H1 (cell line): ENCODE results near the gene P2RX7. TPM values are rescaled to one million over a fixed set of nuclear protein-coding genes. Genes with fewer than 3 reads are reported as not detected.
A peak's percentile ranks its signal among the peaks of the same experiment; 100 is the strongest.

Source experiments
- CTCF ChIA-PET: fragments of 300-600 bp; sonication (Branson Sonifier 250); formaldehyde crosslinking; loops from one replicate; lab custom pipeline; 2021; ENCODE audit not compliant: partially characterized antibody; lab: Charles Lee
- POLR2A ChIA-PET: fragments of 300-600 bp; sonication (Branson Sonifier 250); formaldehyde crosslinking; loops from one replicate; lab custom pipeline; 2021; ENCODE audit warnings: inconsistent platforms; ENCODE audit not compliant: partially characterized antibody; lab: Charles Lee
- DNase-seq, 2 experiments: peaks; one replicate each; pipeline versions ENCODE4 v3.0.0 to v3.0.0-alpha.2; 2010 to 2022; ENCODE audit warnings: low spot score in 2 of 2, low read depth in 1 of 2, mixed read lengths in 1 of 2
- FAIRE-seq: peaks from 2 replicates; lab custom pipeline; 2011; peaks lifted over from hg19 to GRCh38; lab: Jason Lieb, UNC
- H2AFZ ChIP-seq: 2 replicates; pipeline ENCODE4 v1.8.1; 2012; ENCODE audit warnings: low read length, inconsistent platforms
- H2AK5ac ChIP-seq: 2 replicates; pipeline ENCODE4 v1.6.1; 2013; ENCODE audit warnings: low read depth, low read length
- H2BK120ac ChIP-seq: replicated peaks from 2 replicates; pipeline ENCODE3; 2013; ENCODE audit warnings: low read depth, low read length, inconsistent platforms
- H2BK12ac ChIP-seq: 2 replicates; pipeline ENCODE4 v1.6.1; 2013; ENCODE audit warnings: low read depth, low read length
- H2BK15ac ChIP-seq: 2 replicates; pipeline ENCODE4 v1.6.1; 2013; ENCODE audit warnings: low read length
- H2BK20ac ChIP-seq: 2 replicates; pipeline ENCODE4 v1.6.1; 2013; ENCODE audit warnings: low read length
- H2BK5ac ChIP-seq: 2 replicates; pipeline ENCODE4 v1.6.1; 2013; ENCODE audit warnings: low read depth, low read length
- H3K14ac ChIP-seq: 2 replicates; pipeline ENCODE4 v1.6.1; 2013; ENCODE audit warnings: inconsistent platforms; ENCODE audit not compliant: insufficient read length
- H3K18ac ChIP-seq: 2 replicates; pipeline ENCODE4 v1.6.1; 2013; ENCODE audit warnings: low read length; ENCODE audit errors: extremely low read depth
- H3K23ac ChIP-seq: 2 replicates; pipeline ENCODE4 v1.6.1; 2013; ENCODE audit warnings: inconsistent platforms; ENCODE audit not compliant: insufficient read length
- H3K23me2 ChIP-seq: 2 replicates; pipeline ENCODE4 v1.6.1; 2013; ENCODE audit warnings: low read depth, low read length
- H3K27ac ChIP-seq: 2 replicates; pipeline ENCODE4 v1.6.1; 2011; ENCODE audit warnings: low read depth, low read length, inconsistent platforms
- H3K27me3 ChIP-seq, 4 experiments: replicated peaks in 1 of 4; 1 replicate in 1 of 4; 2 replicates in 3 of 4; pipeline versions ENCODE4 v1.6.1 to v1.8.1; 2011 to 2013; ENCODE audit warnings: low read length in 3 of 4, mild to moderate bottlenecking in 3 of 4, inconsistent platforms in 2 of 4, mixed read lengths in 2 of 4, moderate library complexity in 1 of 4; ENCODE audit not compliant: control insufficient read depth in 3 of 4, insufficient read depth in 3 of 4; ENCODE audit errors: extremely low read depth in 1 of 4
- H3K36me3 ChIP-seq, 4 experiments: 2 replicates each; pipeline versions ENCODE4 v1.6.1 to v1.8.1; 2011 to 2013; ENCODE audit warnings: mild to moderate bottlenecking in 4 of 4, low read length in 3 of 4, moderate library complexity in 2 of 4, control low read depth in 1 of 4, inconsistent platforms in 1 of 4; ENCODE audit not compliant: insufficient read depth in 4 of 4, control insufficient read depth in 2 of 4
- H3K4ac ChIP-seq: replicated peaks from 2 replicates; pipeline ENCODE3; 2013; ENCODE audit warnings: low read length, low read depth, mixed read lengths, inconsistent platforms; ENCODE audit not compliant: insufficient read length
- H3K4me1 ChIP-seq, 4 experiments: replicated peaks in 1 of 4; 1 replicate in 1 of 4; 2 replicates in 3 of 4; pipeline versions ENCODE4 v1.6.1 to v1.8.1; 2011 to 2013; ENCODE audit warnings: low read length in 3 of 4, inconsistent platforms in 2 of 4, mixed read lengths in 1 of 4; ENCODE audit not compliant: insufficient read depth in 4 of 4, control insufficient read depth in 3 of 4
- H3K4me2 ChIP-seq, 2 experiments: 2 replicates each; pipeline versions ENCODE4 v1.6.1 to v1.8.1; 2011 to 2013; ENCODE audit warnings: low read depth in 2 of 2, low read length in 2 of 2, control low read depth in 1 of 2, inconsistent platforms in 1 of 2, mild to moderate bottlenecking in 1 of 2; ENCODE audit not compliant: insufficient read depth in 1 of 2
- H3K4me3 ChIP-seq, 4 experiments: fragments of 200-600, 300-600 bp in 1 of 4; sonication (generic), shearing (Covaris generic), sonication (Bioruptor Twin) in 1 of 4; 2 replicates each; pipeline versions ENCODE4 v1.5.1 to v1.8.1; 2011 to 2016; ENCODE audit warnings: low read length in 4 of 4, low read depth in 3 of 4, control low read depth in 2 of 4, inconsistent platforms in 2 of 4, mild to moderate bottlenecking in 2 of 4, mixed read lengths in 1 of 4, moderate library complexity in 1 of 4; ENCODE audit not compliant: insufficient read depth in 2 of 4; ENCODE audit errors: extremely low read depth in 1 of 4
- H3K56ac ChIP-seq: replicated peaks from 2 replicates; pipeline ENCODE3; 2013; ENCODE audit warnings: low read depth, mild to moderate bottlenecking, mixed read lengths, low read length, inconsistent platforms; ENCODE audit not compliant: insufficient read length
- H3K79me1 ChIP-seq: 2 replicates; pipeline ENCODE4 v1.6.1; 2013; ENCODE audit warnings: low read depth, low read length, control low read depth
- H3K79me2 ChIP-seq, 2 experiments: 2 replicates each; pipeline versions ENCODE4 v1.6.1 to v1.8.1; 2012 to 2013; ENCODE audit warnings: low read length in 2 of 2, mild to moderate bottlenecking in 2 of 2, inconsistent platforms in 1 of 2; ENCODE audit not compliant: insufficient read depth in 2 of 2, control insufficient read depth in 1 of 2
- H3K9ac ChIP-seq, 4 experiments: replicated peaks in 1 of 4; 1 replicate in 1 of 4; 2 replicates in 3 of 4; pipeline versions ENCODE4 v1.6.1 to v1.8.1; 2011 to 2013; ENCODE audit warnings: low read depth in 3 of 4, low read length in 3 of 4, control low read depth in 2 of 4, mild to moderate bottlenecking in 2 of 4, moderate library complexity in 2 of 4, inconsistent platforms in 1 of 4; ENCODE audit errors: extremely low read depth in 1 of 4
- H3K9me3 ChIP-seq, 2 experiments: 2 replicates each; pipeline versions ENCODE4 v1.6.1 to v1.8.1; 2012 to 2013; ENCODE audit warnings: mild to moderate bottlenecking in 2 of 2, moderate library complexity in 2 of 2, control low read depth in 1 of 2, inconsistent platforms in 1 of 2, low read depth in 1 of 2, low read length in 1 of 2, mixed read lengths in 1 of 2; ENCODE audit not compliant: insufficient read depth in 2 of 2
- H4K20me1 ChIP-seq, 2 experiments: replicated peaks in 1 of 2; 2 replicates each; pipeline versions ENCODE3 to v1.8.1; 2011 to 2013; ENCODE audit warnings: inconsistent platforms in 2 of 2, low read length in 2 of 2, mild to moderate bottlenecking in 1 of 2; ENCODE audit not compliant: insufficient read depth in 2 of 2, control insufficient read depth in 1 of 2
- H4K5ac ChIP-seq: 2 replicates; pipeline ENCODE4 v1.6.1; 2013; ENCODE audit warnings: low read length, low read depth, mixed read lengths, inconsistent platforms; ENCODE audit not compliant: insufficient read length
- H4K8ac ChIP-seq: 2 replicates; pipeline ENCODE4 v1.8.0; 2013; ENCODE audit warnings: mild to moderate bottlenecking, moderate library complexity, low read length, inconsistent platforms; ENCODE audit not compliant: insufficient read depth; ENCODE audit errors: extremely low read depth
- H4K91ac ChIP-seq: replicated peaks from 2 replicates; pipeline ENCODE3; 2013; ENCODE audit warnings: low read length, mixed read lengths, inconsistent platforms; ENCODE audit not compliant: insufficient read length
- whole genome bisulfite sequencing, 2 experiments: shearing (Covaris generic) in 1 of 2; methylation state at CpG; one replicate each; pipeline versions ENCODE4 v1.1.6 to v1.1.7; 2013 to 2015; ENCODE audit warnings: low lambda C conversion rate in 2 of 2, mixed read lengths in 2 of 2, inconsistent platforms in 1 of 2, low coverage in 1 of 2, missing lambda C conversion rate in 1 of 2; ENCODE audit not compliant: insufficient replicate concordance in 2 of 2, insufficient coverage in 1 of 2, insufficient read length in 1 of 2; ENCODE audit errors: extremely low coverage in 1 of 2, missing lambda C conversion rate in 1 of 2; 5-methylcytosine and 5-hydroxymethylcytosine counted together
- polyA plus RNA-seq, 7 experiments: library from polyadenylated mRNA; depleted of rRNA in 3 of 7; stranded (reverse) in 5 of 7; unstranded in 2 of 7; fragments of >200 nt in 5 of 7; fragments of 200-250 nt in 2 of 7; gene quantifications; 1 replicate in 5 of 7; 2 replicates in 1 of 7; 4 replicates in 1 of 7; pipeline versions ENCODE4 v1.2.1 to v1.2.3, GENCODE V29; 2011 to 2013; ENCODE audit warnings: missing spikeins in 2 of 7, mixed read lengths in 2 of 7
- total RNA-seq: library from RNA; stranded (reverse); fragmentation: NEBNext Ultra II Directional; extraction: Animal tissue kit (Norgen Biotek cat#: 25700); gene quantifications from 2 replicates; pipeline ENCODE4 v1.2.1, GENCODE V29; 2021
- TF ChIP-seq, protein P1 (sequence below): IDR thresholded peaks from 2 replicates; pipeline ENCODE4 v1.6.1; 2011; ENCODE audit warnings: low read depth, mild to moderate bottlenecking, low read length; ENCODE audit not compliant: insufficient read depth
- TF ChIP-seq, protein P2 (sequence below), 3 experiments: IDR thresholded peaks; 1 replicate in 2 of 3; 2 replicates in 1 of 3; pipeline versions ENCODE4 v1.5.1 to v1.6.1; 2011; ENCODE audit warnings: low read length in 3 of 3, mild to moderate bottlenecking in 3 of 3, inconsistent platforms in 2 of 3, low read depth in 1 of 3, moderate library complexity in 1 of 3; ENCODE audit not compliant: insufficient read depth in 1 of 3; ENCODE audit errors: control extremely low read depth in 1 of 3

Gene P2RX7
- total and polyA plus RNA-seq, 2 of the 8 experiments (the other 6 are each of a cell fraction or from before 2014, with no cell fraction given) = 0.38 to 0.56 TPM

DNA sequence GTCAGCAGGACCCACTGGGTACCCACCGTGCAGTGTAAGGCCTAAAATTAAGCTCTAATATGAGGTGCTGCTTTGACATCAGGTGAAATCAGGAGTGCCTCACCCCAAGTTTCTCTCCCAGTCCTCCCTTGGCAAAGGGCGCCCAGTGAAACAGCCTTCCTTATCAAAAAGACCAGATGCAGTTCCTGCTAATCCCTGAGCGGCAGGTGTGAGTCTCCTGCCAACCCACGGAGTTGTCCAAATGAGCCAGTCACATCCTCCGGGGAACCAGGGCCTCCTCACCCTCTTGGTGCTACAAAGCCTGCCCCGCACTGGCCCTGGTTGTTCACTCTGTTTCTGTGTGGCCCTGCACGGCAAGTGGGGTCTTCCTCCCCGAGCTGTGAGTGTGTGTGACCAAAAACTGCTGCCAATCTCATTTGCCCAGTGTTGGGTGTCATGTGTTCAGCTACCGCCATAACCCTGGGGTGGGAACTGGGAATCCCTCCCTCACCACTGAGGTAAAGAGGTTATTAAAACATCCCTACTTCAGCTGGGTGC, 57.0 kb downstream of the P2RX7 start:
- no peak overlapping the region for H4K5ac ChIP-seq
- H2BK120ac ChIP-seq = no peak overlapping the region
- no peak overlapping the region for H3K4ac ChIP-seq
- H3K23ac ChIP-seq = no peak overlapping the region
- H3K79me2 ChIP-seq = no peaks in the 10 kb centered on the region
- peak overlapping the region; percentile 28; the same call in 1 of the 2 replicates for H4K8ac ChIP-seq
- 92% methylated on average over 9 of the region's 9 CpGs; no CpG with 5 or more reads in 1 of the 2 experiments for WGBS, 2 experiments
- no peak overlapping the region for H3K4me3 ChIP-seq
- H2BK5ac ChIP-seq = no peak overlapping the region
- H3K27ac ChIP-seq = no peak overlapping the region
- no peaks in the 10 kb centered on the region for H3K9me3 ChIP-seq
- no peak overlapping the region for H2AK5ac ChIP-seq
- no peak overlapping the region for H3K4me2 ChIP-seq
- no peak overlapping the region for H4K91ac ChIP-seq
- DNase-seq (no peak), FAIRE-seq (no peak)
- H4K20me1 ChIP-seq = no peaks in the 10 kb centered on the region
- no peak overlapping the region for H2AFZ ChIP-seq
- no peak overlapping the region for H3K18ac ChIP-seq
- H2BK20ac ChIP-seq = no peak overlapping the region
- H3K56ac ChIP-seq = no peak overlapping the region
- ChIA-PET POLR2A (no interaction called here), CTCF (interaction anchor here (0.6 to 0.7 kb wide), 2 partner anchors 553 to 915 kb away, joined by 3 read pairs; no protein-coding TSS in a partner anchor)
- peak overlapping the region; percentile 97; the same call in 1 of the 2 replicates for H2BK15ac ChIP-seq
- no peak overlapping the region for H3K9ac ChIP-seq
- H3K79me1 ChIP-seq = no peaks in the 10 kb centered on the region
- H2BK12ac ChIP-seq = peak overlapping the region; percentile 23; the same call in 1 of the 2 replicates
- H3K36me3 ChIP-seq = no peaks in the 10 kb centered on the region
- H3K4me1 ChIP-seq = no peaks in the 10 kb centered on the region
- H3K14ac ChIP-seq = no peak overlapping the region
- TF ChIP-seq, protein P1, sequence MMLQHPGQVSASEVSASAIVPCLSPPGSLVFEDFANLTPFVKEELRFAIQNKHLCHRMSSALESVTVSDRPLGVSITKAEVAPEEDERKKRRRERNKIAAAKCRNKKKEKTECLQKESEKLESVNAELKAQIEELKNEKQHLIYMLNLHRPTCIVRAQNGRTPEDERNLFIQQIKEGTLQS = no peak
- TF ChIP-seq, protein P2, sequence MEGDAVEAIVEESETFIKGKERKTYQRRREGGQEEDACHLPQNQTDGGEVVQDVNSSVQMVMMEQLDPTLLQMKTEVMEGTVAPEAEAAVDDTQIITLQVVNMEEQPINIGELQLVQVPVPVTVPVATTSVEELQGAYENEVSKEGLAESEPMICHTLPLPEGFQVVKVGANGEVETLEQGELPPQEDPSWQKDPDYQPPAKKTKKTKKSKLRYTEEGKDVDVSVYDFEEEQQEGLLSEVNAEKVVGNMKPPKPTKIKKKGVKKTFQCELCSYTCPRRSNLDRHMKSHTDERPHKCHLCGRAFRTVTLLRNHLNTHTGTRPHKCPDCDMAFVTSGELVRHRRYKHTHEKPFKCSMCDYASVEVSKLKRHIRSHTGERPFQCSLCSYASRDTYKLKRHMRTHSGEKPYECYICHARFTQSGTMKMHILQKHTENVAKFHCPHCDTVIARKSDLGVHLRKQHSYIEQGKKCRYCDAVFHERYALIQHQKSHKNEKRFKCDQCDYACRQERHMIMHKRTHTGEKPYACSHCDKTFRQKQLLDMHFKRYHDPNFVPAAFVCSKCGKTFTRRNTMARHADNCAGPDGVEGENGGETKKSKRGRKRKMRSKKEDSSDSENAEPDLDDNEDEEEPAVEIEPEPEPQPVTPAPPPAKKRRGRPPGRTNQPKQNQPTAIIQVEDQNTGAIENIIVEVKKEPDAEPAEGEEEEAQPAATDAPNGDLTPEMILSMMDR (IDR thresholded peaks at IDR 0.05; ENCODE audit: control extremely low read depth in 1 of 3, insufficient read depth in 1 of 3, low read depth in 1 of 3, low read length in 3 of 3) = peak in 1 of 3 experiments; percentile 8; a peak in 1 of 4 replicates
- H3K23me2 ChIP-seq = no peaks in the 10 kb centered on the region
- H3K27me3 ChIP-seq = no peaks in the 10 kb centered on the region
